GM18502 (cell line): ENCODE results near the gene AKT1.
"Not testable (repeated sequence)": the region's sequence is repeated elsewhere in the genome, so short reads cannot be mapped to it uniquely, and the experiment has no call there.

Experiments
- ATAC-seq: cut with Tn5 transposase; IDR thresholded peaks from one replicate; pipeline ENCODE4 v1.9.1; 2021; ENCODE audit warnings: mild to moderate bottlenecking; ENCODE audit not compliant: unreplicated experiment, poor library complexity

Gene AKT1

GRCh38 chr14:104756477-104757237, 38.9 kb downstream of the AKT1 start:
- no peak for ATAC-seq

- no peak for ATAC-seq
Measured at GRCh38 chr14:104755621-104756020, 39.9 kb downstream of the AKT1 start.

- no peak for ATAC-seq
Measured at GRCh38 chr14:104754213-104754851, 41.2 kb downstream of the AKT1 start.

- no peak for ATAC-seq
Measured at GRCh38 chr14:104753528-104754212, 41.9 kb downstream of the AKT1 start.

GRCh38 chr14:104752735-104753527, 42.6 kb downstream of the AKT1 start, which contains the start of gene SIVA1:
Gene SIVA1, plus strand, starts transcription at chr14:104753147. Its CDS starts 55 bp downstream, at chr14:104753202.
- peak; percentile 87 for ATAC-seq

GRCh38 chr14:104752423-104752734, 43.2 kb downstream of the AKT1 start:
- no peak for ATAC-seq

- ATAC-seq: no peak
Measured at GRCh38 chr14:104751539-104752422, 43.8 kb downstream of the AKT1 start.

GRCh38 chr14:104750753-104751057, 44.8 kb downstream of the AKT1 start:
- ATAC-seq: not testable (repeated sequence)

- no peak for ATAC-seq
Measured at GRCh38 chr14:104750056-104750752, 45.3 kb downstream of the AKT1 start.

GRCh38 chr14:104749111-104749649, 46.4 kb downstream of the AKT1 start:
- ATAC-seq: no peak

- ATAC-seq: no peak
Measured at GRCh38 chr14:104747876-104748275, 47.7 kb downstream of the AKT1 start.

GRCh38 chr14:104746934-104747481, 48.5 kb downstream of the AKT1 start:
- ATAC-seq: no peak

GRCh38 chr14:104746071-104746545, 49.4 kb downstream of the AKT1 start:
- ATAC-seq: no peak

GRCh38 chr14:104745431-104745830, 50.1 kb downstream of the AKT1 start:
- no peak for ATAC-seq

- ATAC-seq: no peak
Measured at GRCh38 chr14:104744484-104744883, 51.1 kb downstream of the AKT1 start.

- no peak for ATAC-seq
Measured at GRCh38 chr14:104743461-104744380, 51.8 kb downstream of the AKT1 start.
